Measurements from ENCODE around the gene CHMP4B.
A peak's percentile ranks its signal among the peaks of the same experiment; 100 is the strongest.

CHMP4B gene

DNA sequence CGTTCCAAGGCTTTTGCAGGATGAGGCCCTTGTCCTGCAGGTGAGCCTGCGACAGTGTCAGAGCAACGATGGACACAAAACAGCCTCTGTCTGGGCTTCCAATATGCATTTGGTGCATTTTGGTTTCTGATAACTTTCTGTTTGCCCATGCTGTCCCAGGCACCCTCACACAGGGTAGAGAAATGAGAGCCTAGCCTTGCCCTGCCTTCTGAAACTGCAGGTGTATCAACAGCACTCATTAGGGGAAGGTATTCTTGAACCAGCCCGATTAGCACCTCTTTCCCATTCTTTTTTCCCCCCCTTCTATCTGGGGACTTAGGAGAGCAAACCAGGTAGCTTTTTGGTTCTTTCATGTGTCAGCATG, 30.3 kb downstream of the CHMP4B start:
- DNase-seq: no peak

DNA sequence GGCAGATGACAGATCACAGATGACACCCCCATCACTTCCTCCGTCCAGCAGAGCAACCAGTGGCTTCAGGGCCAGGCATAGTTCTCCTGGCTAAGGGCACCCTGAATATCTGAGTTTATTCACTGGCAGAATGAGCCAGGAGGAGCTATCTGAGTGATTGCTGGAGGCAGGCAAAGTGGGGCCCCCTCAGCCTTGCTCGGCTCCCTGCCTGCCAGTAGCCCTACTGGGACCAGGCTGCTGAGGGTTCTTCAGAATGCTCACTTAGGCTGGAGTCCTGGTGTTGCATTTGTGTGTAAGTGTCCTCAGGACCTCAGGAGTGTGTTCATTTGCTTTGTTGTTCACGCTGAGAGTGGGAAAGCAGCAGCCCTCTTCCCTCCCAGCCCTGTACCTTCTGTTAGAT, 31.2 kb downstream of the CHMP4B start:
- no peak for DNase-seq

DNA sequence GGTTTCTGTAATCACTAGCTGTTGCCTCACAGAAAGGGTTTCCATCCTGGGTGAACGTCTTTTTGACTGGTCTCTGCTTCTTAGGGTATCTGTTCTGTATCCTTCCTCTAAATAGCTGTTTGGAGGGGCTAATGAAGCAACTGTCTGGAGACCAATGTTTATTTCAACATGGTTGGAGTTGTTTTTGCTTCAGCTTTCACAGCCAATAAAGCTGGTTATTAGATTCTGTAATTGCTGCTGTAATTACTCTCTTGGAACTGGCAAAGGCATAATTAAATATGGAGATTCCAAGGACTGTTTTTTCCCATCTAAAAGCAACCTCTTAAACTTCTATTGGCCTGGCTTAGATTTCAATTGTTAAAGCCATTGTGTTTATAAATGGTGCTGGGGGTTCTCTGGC, 31.9 kb downstream of the CHMP4B start:
- DNase-seq: no peak

DNA sequence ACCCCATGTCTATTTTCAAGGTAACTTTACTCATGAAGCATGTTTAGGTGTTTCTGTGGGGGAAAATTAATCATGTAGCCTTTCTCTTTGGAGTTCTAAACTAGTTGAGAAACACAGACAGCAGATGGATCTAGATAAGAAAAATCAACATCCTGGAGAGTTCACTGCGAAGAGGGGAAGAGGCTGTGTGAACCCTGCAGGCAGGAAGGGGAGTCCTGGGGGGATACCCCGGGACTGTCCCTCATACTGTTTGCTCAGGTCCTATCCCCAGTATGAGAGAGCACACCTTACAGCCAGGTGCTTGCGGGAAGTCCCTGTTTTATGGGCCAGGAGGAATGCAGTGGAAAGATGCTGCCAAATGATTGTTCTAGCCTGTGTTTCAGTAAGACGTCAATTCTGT, 32.7 kb downstream of the CHMP4B start:
- DNase-seq: no peak

DNA sequence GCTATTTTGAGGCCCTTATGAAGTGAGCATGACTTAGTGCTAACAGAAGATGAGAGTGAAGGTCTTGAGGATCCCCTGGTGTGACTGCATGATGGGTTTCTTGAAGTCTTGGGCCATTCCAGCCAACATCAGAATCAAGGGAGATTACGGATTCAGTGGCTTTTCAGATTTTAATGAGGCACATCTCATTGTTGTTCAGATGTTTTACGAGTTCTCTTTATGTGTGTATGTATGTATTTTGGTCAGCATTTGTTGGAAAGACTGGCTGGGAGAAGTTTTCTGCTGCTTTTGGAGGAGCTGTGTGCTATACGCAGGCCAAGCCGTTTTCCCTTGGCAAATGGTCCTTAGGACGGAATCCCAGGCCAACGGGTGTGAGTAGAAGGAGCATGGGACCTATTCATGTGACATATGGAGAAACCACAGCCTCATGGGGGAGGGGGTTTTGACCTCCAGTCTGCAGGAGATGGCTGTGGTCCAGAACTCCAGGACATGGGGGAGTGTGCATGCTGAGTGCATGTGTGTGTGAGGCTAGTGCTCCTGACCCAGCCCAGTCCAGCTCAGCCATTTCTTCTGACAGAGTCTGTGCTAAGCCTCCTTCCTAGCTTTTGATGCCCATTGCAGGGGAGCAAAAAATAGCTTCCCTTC, 35.3 kb downstream of the CHMP4B start:
- DNase-seq: no peak

DNA sequence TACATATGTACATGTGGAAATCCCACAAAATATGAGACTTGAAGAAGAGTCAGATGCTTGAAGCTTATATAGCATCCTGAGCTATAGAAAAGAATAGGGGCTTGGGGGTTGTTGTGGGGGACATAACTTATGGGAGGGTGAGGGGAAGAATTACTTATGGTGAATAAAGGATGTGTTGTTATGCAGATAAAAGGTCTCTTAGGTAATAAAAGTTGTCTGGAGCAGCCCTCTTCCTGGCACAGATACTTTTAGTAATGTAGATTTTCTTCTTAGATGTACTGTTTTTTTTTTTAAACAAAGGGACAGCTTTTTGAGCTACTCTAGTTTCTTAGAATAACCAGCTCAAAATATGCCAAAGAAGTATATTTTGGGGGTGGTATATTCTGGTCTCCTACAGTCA, 35.9 kb downstream of the CHMP4B start:
- DNase-seq: no peak

DNA sequence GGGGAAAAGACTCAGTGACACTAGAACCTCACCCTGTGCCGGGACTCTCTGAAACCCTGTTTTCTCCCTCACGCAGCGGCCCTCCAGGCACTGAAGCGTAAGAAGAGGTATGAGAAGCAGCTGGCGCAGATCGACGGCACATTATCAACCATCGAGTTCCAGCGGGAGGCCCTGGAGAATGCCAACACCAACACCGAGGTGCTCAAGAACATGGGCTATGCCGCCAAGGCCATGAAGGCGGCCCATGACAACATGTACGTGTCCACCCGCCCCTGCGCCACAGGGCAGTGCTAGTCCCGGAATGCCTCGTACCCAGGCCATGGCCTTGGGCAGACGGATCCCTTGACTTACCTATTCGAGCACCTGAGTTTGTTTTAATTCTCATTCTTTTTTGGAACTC, 37.2 kb downstream of the CHMP4B start:
- no peak for DNase-seq

DNA sequence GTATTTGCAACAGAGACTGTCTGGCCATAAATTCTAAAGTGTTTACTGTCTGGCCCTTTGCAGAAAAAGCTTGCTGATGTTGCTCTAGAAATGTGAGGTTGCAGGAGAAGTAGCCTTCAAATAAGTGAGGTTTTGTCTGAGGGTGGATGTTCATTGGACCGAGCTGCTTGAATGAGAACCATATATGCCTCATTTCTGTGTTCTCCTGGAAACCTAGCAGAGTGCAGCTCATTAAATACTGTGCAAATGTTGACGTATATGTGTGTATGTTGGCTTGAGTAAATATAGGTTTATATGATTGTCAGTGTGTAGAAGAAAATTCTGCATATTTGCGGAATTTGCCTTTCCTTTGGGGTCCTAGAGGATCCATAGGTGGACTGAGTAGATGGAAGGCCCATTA, 39.0 kb downstream of the CHMP4B start:
- no peak for DNase-seq

DNA sequence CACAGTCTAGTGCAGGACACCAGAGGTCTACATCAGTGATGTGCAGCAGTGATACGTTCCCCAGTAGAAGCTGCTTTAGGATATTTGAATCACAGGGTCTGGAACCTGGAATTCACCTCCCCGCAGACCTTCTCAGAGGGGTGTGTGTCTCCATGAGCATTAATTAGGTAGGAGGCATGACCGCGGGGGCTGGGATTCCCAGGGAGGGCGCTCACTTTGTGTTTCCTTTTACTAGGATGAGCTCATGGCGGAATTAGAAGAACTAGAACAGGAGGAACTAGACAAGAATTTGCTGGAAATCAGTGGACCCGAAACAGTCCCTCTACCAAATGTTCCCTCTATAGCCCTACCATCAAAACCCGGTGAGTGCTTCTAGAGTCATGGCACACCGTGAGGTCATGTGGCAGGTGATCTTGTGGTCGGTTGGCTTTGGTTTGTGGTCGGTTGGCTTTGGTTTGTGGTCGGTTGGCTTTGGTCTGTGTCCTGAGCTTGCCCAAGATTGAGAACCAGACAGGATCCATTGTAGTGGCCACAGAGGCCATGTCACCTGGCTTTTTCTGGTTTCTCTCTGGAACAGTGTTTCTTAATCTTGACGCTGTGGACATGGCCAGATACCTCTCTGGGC, 40.8 kb downstream of the CHMP4B start:
- DNase-seq: no peak

DNA sequence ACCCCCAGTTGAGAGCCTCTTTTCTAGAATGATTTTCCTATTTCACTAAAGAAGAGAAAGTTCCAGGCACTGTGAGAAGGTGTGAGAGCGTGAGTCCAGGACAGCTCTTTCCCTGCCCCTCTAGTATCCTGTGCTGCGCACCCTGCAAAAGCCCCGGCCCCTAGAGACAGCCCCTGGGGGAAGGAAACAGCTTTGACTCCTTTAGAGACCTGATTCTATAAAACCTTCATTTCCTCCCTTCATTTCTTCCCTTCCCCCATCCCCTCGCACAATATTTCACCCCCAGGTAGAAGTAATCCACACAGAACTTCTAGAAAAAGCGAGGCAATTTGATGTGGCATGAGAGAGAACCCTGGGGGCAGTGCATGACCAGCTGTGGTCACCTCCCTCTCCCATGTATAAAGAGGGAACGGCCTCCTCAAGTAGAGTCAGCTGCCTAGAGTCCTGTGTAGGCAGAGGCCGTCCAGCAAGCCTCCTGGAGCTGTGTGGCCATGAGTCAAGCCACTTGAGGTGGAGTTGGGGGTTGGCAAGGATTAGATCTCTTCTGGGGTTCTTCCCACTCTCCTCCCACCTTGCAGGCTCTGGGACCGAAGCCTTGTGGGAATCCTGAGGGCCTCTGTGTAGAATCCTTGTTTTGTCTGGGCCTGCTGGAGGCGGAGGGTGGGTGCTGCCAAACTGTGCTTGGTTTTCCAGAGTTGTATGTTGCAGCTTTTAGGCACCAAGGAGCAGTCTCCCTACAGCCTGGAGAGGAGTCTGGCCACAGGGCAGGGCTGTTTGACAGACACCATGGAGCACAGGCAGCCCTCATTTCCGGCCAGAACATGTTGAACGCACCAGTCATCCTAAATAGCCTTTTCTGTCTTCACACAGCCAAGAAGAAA, 41.7 kb downstream of the CHMP4B start:
- no peak for DNase-seq

DNA sequence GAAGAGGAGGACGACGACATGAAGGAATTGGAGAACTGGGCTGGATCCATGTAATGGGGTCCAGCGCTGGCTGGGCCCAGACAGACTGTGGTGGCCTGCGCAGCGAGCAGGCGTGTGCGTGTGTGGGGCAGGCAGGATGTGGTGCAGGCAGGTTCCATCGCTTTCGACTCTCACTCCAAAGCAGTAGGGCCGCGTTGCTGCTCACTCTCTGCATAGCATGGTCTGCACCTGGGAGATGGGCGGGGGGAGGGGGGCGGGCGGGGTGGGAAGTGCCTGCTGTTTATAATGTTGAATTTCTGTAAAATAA, 42.3 kb downstream of the CHMP4B start:
- peak in 1 of 4 experiments; percentile 31 for DNase-seq

DNA sequence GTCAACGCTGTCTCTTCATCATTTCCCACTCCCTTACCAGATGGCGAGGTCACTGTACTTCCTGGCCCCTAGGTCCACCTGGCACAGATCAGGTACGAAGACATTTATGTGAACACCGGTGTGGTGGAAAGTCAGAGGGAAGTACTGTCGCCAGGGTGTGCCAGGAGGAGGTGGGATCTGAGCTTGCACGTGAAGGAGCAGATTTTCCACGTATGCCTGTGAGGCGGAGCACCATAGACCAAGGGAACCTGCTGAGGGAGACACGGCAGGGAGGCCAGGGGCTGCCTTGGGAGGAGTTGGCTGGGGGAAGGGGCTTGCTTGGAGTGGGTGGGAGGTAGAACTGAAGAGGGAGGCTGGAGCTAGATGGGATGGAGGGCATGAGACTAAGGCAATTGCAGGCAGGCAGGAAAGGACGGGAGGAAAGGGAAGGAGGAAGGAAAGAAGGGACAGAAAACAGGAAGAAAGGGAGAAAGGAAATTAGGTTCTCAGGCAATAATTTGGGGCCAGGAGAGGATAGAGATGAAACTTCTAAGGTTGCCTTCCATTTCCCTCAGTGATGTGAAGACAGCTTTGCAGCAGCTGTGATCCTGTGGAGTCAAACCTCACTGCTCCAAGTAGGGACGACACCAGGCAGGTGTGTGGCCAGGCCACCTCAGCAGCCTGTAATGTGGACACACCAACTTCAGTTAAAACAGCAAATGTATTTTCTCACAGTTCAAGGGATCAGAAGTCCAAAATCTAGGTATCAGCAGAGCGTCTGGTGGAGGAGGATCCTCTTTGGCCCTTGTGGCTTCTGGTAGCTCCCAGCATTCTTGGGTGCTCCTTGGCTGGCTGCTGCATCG, 46.8 kb downstream of the CHMP4B start:
- no peak for DNase-seq

DNA sequence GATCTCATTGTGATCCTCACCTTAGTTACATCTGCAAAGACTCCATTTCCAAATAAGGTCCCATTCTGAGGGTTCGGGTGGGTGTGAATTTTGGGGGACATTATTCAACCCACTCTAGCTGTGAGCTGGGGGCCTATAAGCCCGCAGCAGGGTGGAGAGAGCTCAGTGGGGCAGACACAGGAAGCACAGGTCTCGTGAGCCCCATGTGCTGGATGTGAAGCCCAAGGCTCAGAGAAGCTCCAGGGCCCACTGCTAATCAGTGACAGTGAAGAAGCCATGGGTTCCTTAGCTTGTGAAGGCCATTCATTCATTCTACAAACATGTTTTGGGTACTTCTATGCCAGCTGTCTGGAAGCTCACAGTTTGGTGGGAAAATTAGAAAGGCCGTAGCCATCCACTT, 47.5 kb downstream of the CHMP4B start:
- no peak for DNase-seq

DNA sequence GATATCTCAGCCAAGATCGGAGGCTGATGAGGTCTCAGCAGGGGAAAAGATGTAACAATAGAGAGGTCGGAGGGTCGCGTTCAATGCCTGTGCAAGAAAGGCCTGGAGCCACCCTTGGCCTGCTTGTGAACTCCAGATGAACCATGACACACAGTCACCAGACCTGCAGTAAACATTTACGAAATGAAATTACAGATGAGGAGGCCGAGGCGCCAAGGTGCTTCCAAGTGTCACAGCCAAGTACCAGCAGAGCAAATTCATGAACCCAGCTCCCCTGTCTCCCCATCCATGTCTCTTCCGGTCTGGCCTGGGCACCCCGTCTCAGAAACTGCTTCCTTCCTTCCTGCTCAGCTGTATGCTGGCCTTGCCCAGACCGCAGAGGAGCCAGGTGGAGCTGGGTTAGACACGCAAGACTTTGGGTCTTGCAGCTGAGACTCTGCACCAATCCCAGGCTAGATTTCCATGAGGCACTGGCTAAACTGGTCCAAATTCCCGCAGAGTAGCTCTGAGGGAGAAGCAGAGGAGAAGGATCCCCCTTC, 48.1 kb downstream of the CHMP4B start:
- peak in 1 of 4 experiments; percentile 14 for DNase-seq

DNA sequence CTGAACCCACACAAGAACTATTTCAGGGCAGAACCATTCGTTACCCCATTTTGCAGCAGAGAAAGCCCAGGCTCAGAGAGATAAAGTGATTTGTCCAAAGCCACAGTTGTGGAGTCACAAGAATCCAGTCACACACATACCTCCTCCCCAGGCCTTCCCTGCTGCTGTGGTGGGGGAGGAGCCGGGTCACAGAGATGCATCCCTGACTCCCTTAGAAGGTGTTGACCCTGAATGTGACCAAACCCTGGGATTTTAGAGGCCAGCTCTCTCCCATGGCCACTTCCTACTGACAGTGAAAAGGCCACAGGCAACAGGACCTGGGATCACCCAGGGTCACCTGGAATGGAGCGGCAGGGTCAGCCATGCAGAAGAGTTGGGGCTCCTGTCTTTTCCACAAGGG, 48.6 kb downstream of the CHMP4B start:
- DNase-seq: no peak

DNA sequence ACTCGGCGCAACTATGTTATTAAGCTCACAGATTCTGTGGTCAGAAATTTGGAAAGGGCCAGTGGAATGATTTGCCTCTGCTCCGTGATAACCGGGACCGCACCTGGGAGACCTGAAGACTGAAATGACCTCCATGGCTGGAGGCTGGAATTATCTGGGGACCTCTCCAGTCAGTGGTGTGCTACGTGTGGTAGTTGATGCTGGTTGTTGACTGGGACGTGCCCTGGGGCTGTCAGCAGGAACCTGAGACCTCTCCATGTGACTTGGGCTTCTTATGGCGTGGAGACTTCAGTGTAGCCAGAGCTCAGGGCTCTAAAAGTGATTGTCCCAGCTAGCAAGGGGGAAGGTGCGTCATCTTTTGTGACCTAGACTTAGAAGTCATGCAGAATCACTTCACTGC, 50.3 kb downstream of the CHMP4B start:
- DNase-seq: no peak

DNA sequence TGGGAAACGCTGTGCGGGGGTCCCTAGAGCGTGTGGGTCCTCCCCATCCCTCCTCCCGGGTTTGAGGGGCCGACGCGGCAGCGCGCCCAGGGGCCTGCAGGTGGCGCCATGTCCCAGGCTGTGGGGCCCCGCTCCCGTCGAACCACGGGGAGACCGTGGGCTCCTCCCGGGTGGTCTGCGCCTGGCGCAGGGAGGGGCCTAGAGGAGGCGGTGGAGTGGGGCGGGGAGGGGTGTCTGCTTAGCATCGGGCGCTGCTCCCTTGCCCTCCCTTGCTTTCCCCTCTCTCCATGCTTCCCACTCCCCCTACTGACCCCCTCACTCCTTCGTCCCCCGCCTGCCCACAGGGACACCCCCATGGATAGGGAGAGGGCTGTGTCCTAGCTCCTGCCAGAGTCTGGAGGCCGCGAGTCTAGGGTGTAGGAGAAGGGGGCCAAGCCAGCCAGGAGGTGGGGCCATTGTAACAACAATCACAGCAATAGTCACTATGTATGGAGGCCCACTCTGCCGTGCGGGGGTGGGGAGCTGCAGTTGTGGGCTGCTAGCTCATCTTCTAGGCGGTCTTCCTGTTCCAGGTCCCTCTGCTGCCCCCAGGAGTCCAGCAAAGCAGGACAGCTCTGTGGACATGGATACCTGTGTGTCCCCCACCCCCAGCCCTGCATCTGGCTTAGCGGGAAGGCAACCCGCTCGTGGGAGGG, 51.7 kb downstream of the CHMP4B start:
- peak in 3 of 4 experiments; percentile 6 to 37 (median 14) for DNase-seq

DNA sequence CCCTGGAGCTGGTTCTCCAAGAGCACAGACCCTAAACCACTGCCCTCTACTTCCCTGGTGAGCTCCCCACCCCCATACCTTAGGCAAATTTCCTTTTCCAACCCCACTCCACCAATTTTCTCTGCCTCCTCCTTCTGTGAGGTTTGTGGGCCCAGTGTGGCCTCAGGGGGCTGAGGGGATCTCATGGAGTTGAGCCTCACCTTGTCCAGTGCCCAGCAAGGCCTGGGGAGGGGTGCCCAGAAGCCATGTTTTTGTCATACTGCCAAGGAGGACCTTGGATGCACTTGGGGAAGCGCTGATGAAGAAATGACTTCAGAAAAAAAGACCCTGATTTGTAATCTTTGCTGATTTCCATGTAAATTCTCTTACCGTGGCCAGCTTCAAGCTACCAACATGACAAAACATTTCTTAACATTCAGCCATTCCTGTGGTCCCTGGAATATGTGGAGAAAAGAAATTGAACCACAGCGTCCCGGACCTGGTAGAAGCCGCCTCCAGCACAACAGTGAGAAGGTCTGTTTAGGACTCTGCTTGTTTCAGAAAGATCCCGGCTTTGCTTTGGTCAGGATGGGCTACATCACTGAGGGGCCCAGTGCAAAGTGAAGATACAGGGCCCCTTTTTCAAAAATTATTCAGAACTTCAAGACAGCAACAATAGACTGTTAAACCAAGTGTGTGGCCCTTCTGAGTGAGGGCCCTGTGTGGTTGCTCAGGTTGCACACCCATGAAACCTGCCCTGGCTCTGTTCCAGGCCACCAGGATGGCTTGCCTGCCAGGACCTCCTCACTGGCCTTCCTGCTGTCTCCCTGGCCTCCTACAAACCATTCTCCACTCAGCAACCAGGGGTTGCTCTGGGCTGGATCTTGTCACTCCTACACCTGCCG, 52.5 kb downstream of the CHMP4B start:
- DNase-seq: no peak

DNA sequence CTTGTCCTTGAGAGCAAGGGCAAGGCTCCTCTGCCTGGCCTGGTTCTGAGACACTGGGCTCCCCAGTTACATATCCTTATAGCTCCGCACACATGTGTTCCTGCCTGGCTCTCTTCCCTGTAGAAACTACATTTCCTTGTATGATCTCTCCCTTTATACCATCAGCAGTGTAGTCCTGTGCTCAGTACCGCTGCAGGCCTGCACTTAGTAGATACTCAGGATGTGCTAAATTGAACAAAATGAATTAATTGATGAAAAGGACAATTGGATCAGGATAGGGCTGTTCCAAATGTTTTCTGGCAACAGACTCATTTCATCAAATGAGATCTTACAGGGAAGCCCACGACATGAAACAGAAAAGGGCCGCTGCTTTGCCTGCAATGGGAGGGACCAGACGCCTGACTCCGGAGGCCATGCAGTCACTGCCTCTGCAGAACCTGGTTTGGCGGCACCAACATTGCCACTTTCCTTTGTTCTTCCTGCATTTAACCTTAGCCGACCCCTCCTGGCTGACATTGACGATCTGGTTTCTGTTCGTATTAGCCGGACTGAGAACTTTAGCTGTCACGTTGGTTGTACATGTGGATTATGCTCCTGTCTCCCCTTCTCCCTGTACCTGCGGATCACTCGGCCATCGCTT, 53.3 kb downstream of the CHMP4B start:
- no peak for DNase-seq

DNA sequence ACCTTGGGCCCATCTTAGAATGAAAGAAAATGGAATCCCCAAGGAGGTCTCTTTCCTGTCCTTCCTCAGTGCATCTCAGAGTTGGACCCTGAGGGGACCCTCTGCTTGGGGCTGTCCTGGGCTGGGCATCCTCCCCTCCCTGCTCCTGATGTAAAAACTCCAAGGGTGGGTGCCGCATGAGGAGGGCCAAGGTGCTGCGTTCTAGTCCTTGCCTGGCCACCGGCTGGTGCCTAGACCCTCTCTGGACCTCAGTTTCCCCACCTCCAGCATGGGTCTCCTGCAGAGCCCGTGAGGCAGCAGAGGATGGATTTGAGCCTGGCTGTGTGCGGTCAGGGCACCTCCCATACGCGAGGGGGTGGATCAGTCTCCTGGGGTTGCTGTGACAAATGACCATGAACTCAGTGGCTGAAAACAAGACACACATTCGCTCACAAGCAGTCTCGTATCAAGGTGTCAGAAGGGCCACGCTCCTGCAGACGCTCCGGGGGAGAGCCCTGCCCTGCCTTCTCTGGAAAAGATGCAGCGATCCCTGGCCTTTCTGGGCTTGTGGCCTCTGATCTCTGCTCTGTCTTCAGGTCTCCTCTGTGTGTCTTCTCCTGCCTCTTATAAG, 54.7 kb downstream of the CHMP4B start:
- DNase-seq: no peak
